Transverse colon (tissue), 3 donors: ENCODE data around the gene GAREM1.

ENCODE experiments used
- EP300 ChIP-seq: sonication (generic); formaldehyde crosslinking; IDR thresholded peaks from one replicate; pipeline ENCODE4 v1.6.1; 2017; ENCODE audit warnings: antibody characterized with exemption, low read depth
- POLR2A ChIP-seq: fragments of 450-650 bp; IDR thresholded peaks from one replicate; pipeline ENCODE4 v1.6.1; 2016; ENCODE audit warnings: antibody characterized with exemption, mild to moderate bottlenecking, moderate library complexity
- TF ChIP-seq, protein P1 (sequence below), 5 experiments: fragments of 200-600 bp in 3 of 5; fragments of 450-650 bp in 2 of 5; sonication (generic) in 3 of 5; IDR thresholded peaks; 1 replicate in 2 of 5; 2 replicates in 3 of 5; pipeline ENCODE4 v1.5.1; 2016 to 2017; ENCODE audit warnings: antibody characterized with exemption in 5 of 5, inconsistent platforms in 3 of 5, mild to moderate bottlenecking in 2 of 5, moderate library complexity in 1 of 5

DNA sequence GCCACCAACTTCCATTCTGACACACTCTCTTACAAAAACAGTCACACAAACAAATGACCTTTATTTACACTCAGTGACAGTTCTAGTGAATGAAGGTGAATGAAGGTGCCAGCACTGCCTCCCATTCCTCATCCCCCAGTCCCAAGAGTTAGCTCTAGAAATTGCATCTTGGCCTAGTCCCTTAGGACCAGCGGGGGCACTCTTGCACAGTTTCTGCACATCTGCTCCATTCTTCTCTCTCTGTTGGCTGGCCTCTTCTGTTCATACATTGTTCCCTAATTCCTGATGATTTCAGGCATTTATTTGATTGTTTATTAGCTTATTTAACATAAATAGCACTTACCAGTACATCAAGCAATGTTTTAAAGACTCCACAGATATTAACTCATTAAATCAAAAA, 30.9 kb downstream of the GAREM1 start:
- TF ChIP-seq, protein P1, sequence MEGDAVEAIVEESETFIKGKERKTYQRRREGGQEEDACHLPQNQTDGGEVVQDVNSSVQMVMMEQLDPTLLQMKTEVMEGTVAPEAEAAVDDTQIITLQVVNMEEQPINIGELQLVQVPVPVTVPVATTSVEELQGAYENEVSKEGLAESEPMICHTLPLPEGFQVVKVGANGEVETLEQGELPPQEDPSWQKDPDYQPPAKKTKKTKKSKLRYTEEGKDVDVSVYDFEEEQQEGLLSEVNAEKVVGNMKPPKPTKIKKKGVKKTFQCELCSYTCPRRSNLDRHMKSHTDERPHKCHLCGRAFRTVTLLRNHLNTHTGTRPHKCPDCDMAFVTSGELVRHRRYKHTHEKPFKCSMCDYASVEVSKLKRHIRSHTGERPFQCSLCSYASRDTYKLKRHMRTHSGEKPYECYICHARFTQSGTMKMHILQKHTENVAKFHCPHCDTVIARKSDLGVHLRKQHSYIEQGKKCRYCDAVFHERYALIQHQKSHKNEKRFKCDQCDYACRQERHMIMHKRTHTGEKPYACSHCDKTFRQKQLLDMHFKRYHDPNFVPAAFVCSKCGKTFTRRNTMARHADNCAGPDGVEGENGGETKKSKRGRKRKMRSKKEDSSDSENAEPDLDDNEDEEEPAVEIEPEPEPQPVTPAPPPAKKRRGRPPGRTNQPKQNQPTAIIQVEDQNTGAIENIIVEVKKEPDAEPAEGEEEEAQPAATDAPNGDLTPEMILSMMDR (IDR thresholded peaks at IDR 0.05), result peak in 2 of 5 experiments; percentile 4 to 6
- TF ChIP-seq POLR2A, result no peak
- no peak for TF ChIP-seq EP300
